Vagina (tissue), 2 donors: ENCODE results near the gene CACHD1. TPM values are rescaled to one million over a fixed set of nuclear protein-coding genes. Genes with fewer than 3 reads are reported as not detected.

Experiments used
- DNase-seq, 2 donors: peaks; one replicate each; pipeline ENCODE4 v3.0.0-alpha.2; 2017; ENCODE audit errors: extremely low spot score in 2 of 2
- H3K27ac ChIP-seq: fragments of 200-600 bp; sonication (generic); one replicate; pipeline ENCODE4 v1.5.1; 2019
- H3K27me3 ChIP-seq: fragments of 200-600 bp; sonication (generic); one replicate; pipeline ENCODE4 v1.5.1; 2019
- H3K36me3 ChIP-seq, 2 donors: fragments of 200-600 bp; sonication (generic); one replicate each; pipeline ENCODE4 v1.5.1; 2017 to 2019
- H3K4me1 ChIP-seq: fragments of 200-600 bp; sonication (generic); one replicate; pipeline ENCODE4 v1.5.1; 2019
- H3K4me3 ChIP-seq, 2 donors: fragments of 200-600 bp; sonication (generic); 1 replicate in 1 of 2; 2 replicates in 1 of 2; pipeline ENCODE4 v1.5.1; 2016 to 2019
- H3K9me3 ChIP-seq: fragments of 200-600 bp; sonication (generic); one replicate; pipeline ENCODE4 v1.5.1; 2019
- POLR2A ChIP-seq, 2 donors: fragments of 450-650 bp; IDR thresholded peaks; one replicate each; pipeline ENCODE4 v1.6.1; 2017; ENCODE audit warnings: antibody characterized with exemption in 2 of 2, mild to moderate bottlenecking in 2 of 2, moderate library complexity in 2 of 2
- POLR2AphosphoS5 ChIP-seq, 2 donors: sonication (generic); formaldehyde crosslinking; IDR thresholded peaks; one replicate each; pipeline ENCODE4 v1.9.0; 2017; ENCODE audit warnings: antibody characterized with exemption in 2 of 2, mild to moderate bottlenecking in 2 of 2, low read depth in 1 of 2; ENCODE audit not compliant: insufficient read depth in 1 of 2
- intact Hi-C: fragments of 100-400 bp; cut with DNase I; formaldehyde crosslinking; loops from one replicate; pipeline ENCODE4 v1.15.1; 2023
- total RNA-seq: library from RNA; depleted of rRNA; stranded (reverse); fragments of >200 nt; gene quantifications from one replicate; pipeline ENCODE4 v1.2.3, GENCODE V29; 2016
- TF ChIP-seq, protein P1 (sequence below), 3 experiments: fragments of 450-650 bp in 2 of 3; fragments of 200-600 bp in 1 of 3; sonication (generic) in 1 of 3; IDR thresholded peaks; one replicate each; pipeline ENCODE4 v1.5.1; 2017 to 2019; ENCODE audit warnings: antibody characterized with exemption in 3 of 3, mild to moderate bottlenecking in 2 of 3, moderate library complexity in 2 of 3

Gene CACHD1
- total RNA-seq, 1 donor from 2014 or later: 27.7 TPM

DNA sequence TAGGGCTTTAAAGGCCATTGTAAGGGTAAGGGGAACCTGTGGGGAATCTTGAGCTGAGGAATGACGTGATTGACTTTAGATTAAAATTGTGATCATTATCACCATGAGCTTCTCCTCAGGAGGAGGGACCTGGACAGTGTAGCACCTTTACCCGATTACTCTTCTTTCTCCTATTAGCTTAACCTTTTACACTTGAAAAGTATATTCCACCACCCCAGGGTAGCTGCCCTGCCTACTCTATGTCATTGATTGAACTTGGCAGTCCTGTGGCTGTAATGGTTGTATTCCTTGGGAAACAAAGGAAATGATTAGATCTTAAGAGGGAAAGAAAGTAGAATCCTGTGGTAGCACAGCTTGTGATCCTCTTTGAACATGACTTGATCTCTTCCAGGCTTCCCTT, 47.7 kb downstream of the CACHD1 start:
- Histone ChIP-seq H3K4me3 (no peak overlapping the region), H3K4me1 (peaks cover 82% of the 10 kb centered on the region), H3K27ac (no peak overlapping the region), H3K36me3 (no peaks in the 10 kb centered on the region), H3K27me3 (no peaks in the 10 kb centered on the region), H3K9me3 (no peaks in the 10 kb centered on the region)
- intact Hi-C loops: no loop called here
- TF ChIP-seq, protein P1, sequence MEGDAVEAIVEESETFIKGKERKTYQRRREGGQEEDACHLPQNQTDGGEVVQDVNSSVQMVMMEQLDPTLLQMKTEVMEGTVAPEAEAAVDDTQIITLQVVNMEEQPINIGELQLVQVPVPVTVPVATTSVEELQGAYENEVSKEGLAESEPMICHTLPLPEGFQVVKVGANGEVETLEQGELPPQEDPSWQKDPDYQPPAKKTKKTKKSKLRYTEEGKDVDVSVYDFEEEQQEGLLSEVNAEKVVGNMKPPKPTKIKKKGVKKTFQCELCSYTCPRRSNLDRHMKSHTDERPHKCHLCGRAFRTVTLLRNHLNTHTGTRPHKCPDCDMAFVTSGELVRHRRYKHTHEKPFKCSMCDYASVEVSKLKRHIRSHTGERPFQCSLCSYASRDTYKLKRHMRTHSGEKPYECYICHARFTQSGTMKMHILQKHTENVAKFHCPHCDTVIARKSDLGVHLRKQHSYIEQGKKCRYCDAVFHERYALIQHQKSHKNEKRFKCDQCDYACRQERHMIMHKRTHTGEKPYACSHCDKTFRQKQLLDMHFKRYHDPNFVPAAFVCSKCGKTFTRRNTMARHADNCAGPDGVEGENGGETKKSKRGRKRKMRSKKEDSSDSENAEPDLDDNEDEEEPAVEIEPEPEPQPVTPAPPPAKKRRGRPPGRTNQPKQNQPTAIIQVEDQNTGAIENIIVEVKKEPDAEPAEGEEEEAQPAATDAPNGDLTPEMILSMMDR (IDR thresholded peaks at IDR 0.05): no peak
- no peak for TF ChIP-seq POLR2A (IDR thresholded peaks at IDR 0.05)
- no peak for TF ChIP-seq POLR2AphosphoS5 (IDR thresholded peaks at IDR 0.05; ENCODE audit: insufficient read depth in 1 of 2, low read depth in 1 of 2)
- no peak for DNase-seq

DNA sequence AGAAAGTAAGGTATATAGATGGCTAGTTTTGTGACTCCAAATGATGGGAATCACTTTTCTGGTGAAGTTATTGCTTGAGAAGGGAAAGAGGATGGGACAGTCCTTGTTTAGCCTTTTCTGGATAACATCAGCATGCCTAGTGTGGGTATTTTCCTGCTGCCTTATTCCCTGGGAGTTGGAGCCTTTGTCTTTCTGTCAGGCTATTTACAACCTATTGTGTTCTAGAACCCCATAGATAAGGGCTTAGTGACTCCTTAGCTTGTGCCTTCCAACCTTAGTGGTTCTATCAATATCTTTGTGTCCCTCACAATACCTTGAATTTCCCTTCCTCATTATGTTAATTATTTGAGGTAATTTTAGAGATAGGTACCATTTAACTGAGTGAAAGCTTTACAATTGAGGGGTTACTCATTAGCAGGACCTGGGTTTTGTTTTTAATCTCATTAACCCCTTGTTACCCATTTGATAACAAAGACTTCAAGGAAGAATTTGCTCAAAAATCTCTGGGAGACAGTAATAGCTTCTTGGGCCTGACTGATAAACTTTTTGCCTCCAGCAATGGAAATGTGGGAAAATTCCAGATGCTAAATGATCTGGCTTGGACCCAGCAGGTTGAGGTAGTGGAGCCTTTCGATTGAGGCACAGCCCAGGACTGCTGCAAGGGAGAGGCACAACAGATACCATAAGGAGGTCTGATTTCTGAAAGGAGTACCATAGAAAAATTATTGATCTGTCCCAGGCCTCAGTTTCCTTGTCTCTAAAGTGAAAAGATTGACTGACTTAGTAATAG, 49.0 kb downstream of the CACHD1 start:
- Histone ChIP-seq H3K36me3 (no peaks in the 10 kb centered on the region), H3K9me3 (no peaks in the 10 kb centered on the region), H3K4me3 (no peak overlapping the region), H3K27ac (no peak overlapping the region), H3K4me1 (peaks cover 79% of the 10 kb centered on the region), H3K27me3 (no peaks in the 10 kb centered on the region)
- TF ChIP-seq POLR2AphosphoS5 (IDR thresholded peaks at IDR 0.05; ENCODE audit: insufficient read depth in 1 of 2, low read depth in 1 of 2): no peak
- no peak for TF ChIP-seq POLR2A (IDR thresholded peaks at IDR 0.05)
- TF ChIP-seq, protein P1 (IDR thresholded peaks at IDR 0.05): no peak
- no peak for DNase-seq
- intact Hi-C loops: no loop called here

DNA sequence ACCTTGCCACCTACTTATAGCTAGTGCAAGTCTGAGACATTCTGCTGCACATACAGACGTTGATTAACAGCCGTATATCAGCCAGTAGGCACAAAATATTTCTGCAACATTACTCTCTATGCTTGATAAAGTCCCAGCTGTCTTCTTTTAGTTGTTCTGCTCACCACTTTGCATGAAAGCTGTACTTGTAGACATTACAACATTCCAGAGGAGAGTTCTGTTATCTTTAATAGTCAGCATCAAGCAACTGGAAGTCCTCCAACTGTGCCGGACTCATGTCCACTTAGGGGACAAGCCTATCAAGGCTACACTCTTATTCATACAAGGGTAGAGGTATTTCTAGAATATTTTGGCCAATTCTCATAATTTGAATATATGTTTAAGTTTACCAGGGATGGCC, 50.0 kb downstream of the CACHD1 start:
- H3K4me3 ChIP-seq: no peak overlapping the region
- no peak overlapping the region for H3K27ac ChIP-seq
- peaks cover 77% of the 10 kb centered on the region for H3K4me1 ChIP-seq
- no peaks in the 10 kb centered on the region for H3K36me3 ChIP-seq
- H3K27me3 ChIP-seq: no peaks in the 10 kb centered on the region
- intact Hi-C loops: no loop called here
- H3K9me3 ChIP-seq: no peaks in the 10 kb centered on the region
- TF ChIP-seq POLR2AphosphoS5 (IDR thresholded peaks at IDR 0.05; ENCODE audit: insufficient read depth in 1 of 2, low read depth in 1 of 2): no peak
- TF ChIP-seq, protein P1 (IDR thresholded peaks at IDR 0.05): no peak
- no peak for TF ChIP-seq POLR2A (IDR thresholded peaks at IDR 0.05)
- DNase-seq: no peak

DNA sequence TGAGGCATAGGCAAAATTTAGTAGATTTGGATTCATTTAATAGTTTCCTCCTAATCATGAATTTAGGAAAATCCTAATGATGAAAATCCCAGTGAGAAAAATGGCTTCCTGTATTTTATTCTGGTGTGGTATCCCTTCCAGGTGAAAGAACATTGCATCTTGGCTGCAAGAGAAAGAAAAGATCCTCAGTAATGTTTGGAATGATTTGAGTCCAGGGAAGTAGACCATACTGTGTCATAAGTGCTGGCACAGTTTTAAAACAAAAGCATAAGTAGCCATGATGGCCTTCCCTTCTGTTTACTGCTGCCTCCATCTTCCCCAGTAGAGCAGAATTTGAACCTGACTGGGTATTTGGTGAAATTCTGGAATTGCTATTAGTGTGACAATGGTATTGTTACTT, 52.8 kb downstream of the CACHD1 start:
- TF ChIP-seq, protein P1 (IDR thresholded peaks at IDR 0.05): no peak
- TF ChIP-seq POLR2A (IDR thresholded peaks at IDR 0.05) (no peak), POLR2AphosphoS5 (IDR thresholded peaks at IDR 0.05; ENCODE audit: insufficient read depth in 1 of 2, low read depth in 1 of 2) (no peak)
- Histone ChIP-seq H3K36me3 (no peaks in the 10 kb centered on the region), H3K4me1 (peaks cover 77% of the 10 kb centered on the region), H3K27ac (no peak overlapping the region), H3K4me3 (no peak overlapping the region), H3K27me3 (no peaks in the 10 kb centered on the region), H3K9me3 (no peaks in the 10 kb centered on the region)
- intact Hi-C loops: no loop called here
- no peak for DNase-seq
